ENCODE data around the gene MCF2. TPM values are rescaled to one million over a fixed set of nuclear protein-coding genes. Genes with fewer than 3 reads are reported as not detected.

The MCF2 gene
- total RNA-seq, 1 donor from 2014 or later, result not detected

DNA sequence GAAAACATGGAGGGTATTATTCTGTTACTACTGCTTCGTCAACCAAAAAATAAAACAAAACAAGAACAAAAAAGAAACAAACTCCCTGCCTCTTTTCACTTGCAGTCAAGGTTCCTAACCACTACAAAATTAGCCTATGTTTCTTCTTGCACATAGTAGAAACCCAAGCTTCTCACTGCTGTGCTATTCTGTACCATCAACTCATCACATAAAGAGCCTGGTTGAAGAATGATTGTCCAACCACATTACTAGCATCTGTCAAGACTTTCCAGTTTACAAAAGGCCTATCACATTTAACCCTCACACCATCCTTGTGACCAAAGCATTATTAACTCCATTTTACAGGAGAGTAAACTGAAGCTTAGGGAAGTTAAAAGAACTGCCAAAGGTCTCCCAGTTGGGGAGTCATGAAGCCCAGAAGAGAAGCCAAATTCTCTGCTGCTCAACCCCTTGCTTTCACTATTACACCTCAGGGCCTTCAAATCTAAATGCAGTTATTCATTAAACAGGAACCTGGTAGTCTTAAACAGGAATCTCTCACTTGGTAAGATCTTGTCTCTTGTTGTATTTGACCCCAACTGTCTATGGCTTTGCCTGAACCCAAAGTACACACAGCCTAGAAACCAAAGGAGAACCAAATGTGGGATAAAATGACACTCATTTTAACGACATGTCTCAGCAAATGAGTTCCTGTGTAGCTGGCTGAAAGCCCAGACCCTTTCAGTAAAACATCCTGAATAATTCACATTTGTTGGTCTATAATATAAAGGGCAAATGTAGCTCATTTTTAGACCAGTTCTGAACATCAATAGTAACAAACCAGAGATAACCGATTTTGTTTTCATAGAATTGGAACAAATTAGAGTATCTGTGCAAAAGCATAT, 168.8 kb downstream of the MCF2 start:
- Histone ChIP-seq H3K36me3 (ENCODE audit: control insufficient read depth, insufficient read depth, low read length) (no peaks in the 10 kb centered on the region), H3K27me3 (ENCODE audit: control insufficient read depth, insufficient read depth, low read length) (no peaks in the 10 kb centered on the region), H3K4me3 (ENCODE audit: low read depth, low read length) (no peak overlapping the region)
- DNase-seq (ENCODE audit: low read depth), result no peak
- TF ChIP-seq CTCF (IDR thresholded peaks at IDR 0.05; ENCODE audit: insufficient read depth, low read length, poor library complexity, severe bottlenecking), result no peak

DNA sequence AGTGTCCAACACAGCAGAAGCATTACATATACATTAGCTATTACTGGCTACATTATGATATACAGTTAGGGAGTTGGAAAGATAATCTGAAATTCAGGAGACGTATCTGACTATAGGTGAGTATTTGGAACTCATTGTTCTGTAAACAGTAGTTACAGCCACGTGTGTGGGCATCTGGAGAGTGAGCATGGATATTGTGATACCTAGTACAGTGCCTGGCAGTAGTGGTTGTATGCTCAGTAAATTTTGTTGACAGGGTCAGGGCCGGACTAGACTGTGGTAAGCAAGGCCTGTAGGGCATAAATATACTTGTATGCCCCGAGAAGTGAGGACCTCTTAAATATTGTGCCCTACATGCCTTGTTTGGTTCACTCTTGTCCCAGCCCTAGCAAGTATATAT, 174.5 kb downstream of the MCF2 start:
- DNase-seq (ENCODE audit: low read depth), result no peak
- Histone ChIP-seq H3K4me3 (ENCODE audit: low read depth, low read length) (no peak overlapping the region), H3K36me3 (ENCODE audit: control insufficient read depth, insufficient read depth, low read length) (no peaks in the 10 kb centered on the region), H3K27me3 (ENCODE audit: control insufficient read depth, insufficient read depth, low read length) (no peaks in the 10 kb centered on the region)
- TF ChIP-seq CTCF (IDR thresholded peaks at IDR 0.05; ENCODE audit: insufficient read depth, low read length, poor library complexity, severe bottlenecking), result no peak

DNA sequence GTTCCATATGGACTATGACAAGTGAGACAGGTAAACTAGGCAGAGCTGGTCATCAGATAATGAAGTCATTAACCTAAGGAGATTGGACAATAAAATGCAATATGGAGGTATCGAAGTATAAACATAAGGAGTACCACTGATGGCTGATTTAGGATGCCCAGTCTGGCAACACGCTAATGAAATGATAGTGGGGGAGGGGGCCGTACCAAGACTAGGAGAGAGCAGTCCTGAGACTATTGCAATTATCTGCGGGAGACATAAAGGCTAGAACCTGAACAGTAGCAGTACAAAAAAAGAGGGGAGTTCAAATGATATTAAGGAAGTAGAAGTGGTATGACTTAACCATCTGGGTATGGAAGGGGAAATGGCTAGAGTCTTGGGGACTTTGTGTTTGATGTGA, 175.1 kb downstream of the MCF2 start:
- no peak for DNase-seq (ENCODE audit: low read depth)
- Histone ChIP-seq H3K36me3 (ENCODE audit: control insufficient read depth, insufficient read depth, low read length) (no peaks in the 10 kb centered on the region), H3K27me3 (ENCODE audit: control insufficient read depth, insufficient read depth, low read length) (no peaks in the 10 kb centered on the region), H3K4me3 (ENCODE audit: low read depth, low read length) (no peak overlapping the region)
- no peak for TF ChIP-seq CTCF (IDR thresholded peaks at IDR 0.05; ENCODE audit: insufficient read depth, low read length, poor library complexity, severe bottlenecking)

Other genes with a start within 250 kb of the MCF2 start
- gene F9, start 177.4 kb downstream of the MCF2 start, total RNA-seq, result not detected in 2 replicates
- 23.1 and 32.4 TPM in 2 replicates for gene ATP11C, start 224.9 kb upstream of the MCF2 start, total RNA-seq

Measured in kidney epithelial cell (primary cell).